ENCODE measurements around the gene OR10A4.
A peak's percentile ranks its signal among the peaks of the same experiment; 100 is the strongest.

Gene OR10A4

GRCh38 chr11:6882751-6883150 is 6.3 kb downstream of the OR10A4 start:
- TF ChIP-seq CTCF (IDR thresholded peaks at IDR 0.05), result no peak

GRCh38 chr11:6888830-6889229 is 12.4 kb downstream of the OR10A4 start:
- TF ChIP-seq CTCF (IDR thresholded peaks at IDR 0.05), result no peak

GRCh38 chr11:6889835-6890234 is 13.4 kb downstream of the OR10A4 start:
- no peak for TF ChIP-seq CTCF (IDR thresholded peaks at IDR 0.05)

GRCh38 chr11:6892400-6892799 is 16.0 kb downstream of the OR10A4 start, which contains the start of gene OR2D2:
Gene OR2D2, minus strand, starts transcription at chr11:6892500. Its CDS starts 0 bp downstream, at chr11:6892500.
- TF ChIP-seq CTCF (IDR thresholded peaks at IDR 0.05), result no peak

- TF ChIP-seq CTCF (IDR thresholded peaks at IDR 0.05), result no peak
Observed at GRCh38 chr11:6894097-6894496, 17.7 kb downstream of the OR10A4 start.

- no peak for TF ChIP-seq CTCF (IDR thresholded peaks at IDR 0.05)
Observed at GRCh38 chr11:6895010-6895409, 18.6 kb downstream of the OR10A4 start.

- TF ChIP-seq CTCF (IDR thresholded peaks at IDR 0.05), result no peak
Observed at GRCh38 chr11:6898911-6899310, 22.5 kb downstream of the OR10A4 start.

- 0 out of 2 replicates have a peak, but pooled peaks have one; percentile 15 for TF ChIP-seq CTCF (IDR thresholded peaks at IDR 0.05)
Observed at GRCh38 chr11:6900327-6900999, 24.0 kb downstream of the OR10A4 start.

Data from LNCAP (cell line).